SK-N-MC (cell line): ENCODE results near the gene KLK4.

Source experiments
- EZH2 ChIP-seq: fragments of 200-600 bp; sonication (generic); IDR thresholded peaks from one replicate; pipeline ENCODE4 v1.6.1; 2017; ENCODE audit warnings: antibody characterized with exemption
- POLR2AphosphoS5 ChIP-seq: IDR thresholded peaks from 2 replicates; pipeline ENCODE4 v1.6.1; 2012; ENCODE audit warnings: mild to moderate bottlenecking, low read depth, low read length, borderline replicate concordance

DNA sequence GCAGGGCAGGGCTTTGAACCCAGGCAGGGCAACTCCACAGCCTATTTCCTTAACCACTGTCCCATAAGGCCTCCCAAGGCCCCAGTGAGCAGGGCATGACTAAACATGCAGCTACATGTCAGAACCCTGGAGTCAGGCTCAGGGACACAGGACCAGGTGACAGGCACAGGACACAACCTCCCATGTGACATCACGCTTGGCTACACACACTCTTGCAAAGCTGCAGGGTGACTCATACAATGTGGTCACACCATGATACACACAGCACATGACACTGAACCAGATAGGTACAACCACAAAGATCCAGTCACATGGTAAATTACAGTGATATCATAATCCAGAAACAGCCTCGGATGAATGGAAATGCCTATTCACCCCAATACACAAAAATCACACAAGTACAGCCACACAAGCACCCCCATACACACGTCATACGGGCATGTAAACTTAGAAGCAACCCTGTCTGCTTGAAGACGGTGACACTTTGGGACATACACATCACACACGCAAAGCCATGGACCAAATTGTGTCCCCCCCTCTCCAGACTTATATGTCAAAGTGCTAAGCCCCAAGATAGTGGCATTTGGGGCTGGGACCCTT, 14.5 kb downstream of the KLK4 start:
- TF ChIP-seq EZH2 (no peak), POLR2AphosphoS5 (no peak)
